ENCODE measurements around the gene XAB2.

The XAB2 gene

GRCh38 chr19:7643031-7643415 is 13.7 kb upstream of the XAB2 start:
- H3K4me3 ChIP-seq = no peak overlapping the region
- DNase-seq (ENCODE audit: low spot score) = no peak
- H3K27ac ChIP-seq = no peak overlapping the region
- no peak for TF ChIP-seq CTCF (IDR thresholded peaks at IDR 0.05)

GRCh38 chr19:7642295-7643030 is 13.1 kb upstream of the XAB2 start:
- no peak overlapping the region for H3K4me3 ChIP-seq
- no peak for TF ChIP-seq CTCF (IDR thresholded peaks at IDR 0.05)
- no peak overlapping the region for H3K27ac ChIP-seq
- no peak for DNase-seq (ENCODE audit: low spot score)

GRCh38 chr19:7641290-7642276 is 12.2 kb upstream of the XAB2 start:
- H3K27ac ChIP-seq = no peak overlapping the region
- no peak for TF ChIP-seq CTCF (IDR thresholded peaks at IDR 0.05)
- DNase-seq (ENCODE audit: low spot score) = no peak
- H3K4me3 ChIP-seq = no peak overlapping the region

GRCh38 chr19:7640803-7641202 is 11.5 kb upstream of the XAB2 start:
- no peak for DNase-seq (ENCODE audit: low spot score)
- Histone ChIP-seq H3K4me3 (no peak overlapping the region), H3K27ac (no peak overlapping the region)
- TF ChIP-seq CTCF (IDR thresholded peaks at IDR 0.05) = no peak

GRCh38 chr19:7639863-7640348 is 10.6 kb upstream of the XAB2 start:
- Histone ChIP-seq H3K4me3 (no peak overlapping the region), H3K27ac (no peak overlapping the region)
- no peak for DNase-seq (ENCODE audit: low spot score)
- no peak for TF ChIP-seq CTCF (IDR thresholded peaks at IDR 0.05)

GRCh38 chr19:7638802-7639465 is 9.6 kb upstream of the XAB2 start:
- no peak for TF ChIP-seq CTCF (IDR thresholded peaks at IDR 0.05)
- no peak overlapping the region for H3K4me3 ChIP-seq

More at GRCh38 chr19:7638802-7639465, 9.6 kb upstream of the XAB2 start:
- no peak overlapping the region for H3K27ac ChIP-seq
- DNase-seq (ENCODE audit: low spot score) = no peak

Data from coronary artery (tissue), 2 donors.